Caco-2 (cell line): ENCODE measurements around the gene APLF. TPM values are rescaled to one million over a fixed set of nuclear protein-coding genes. Genes with fewer than 3 reads are reported as not detected.

Experiments used
- BruUV-seq: library from RNA; stranded (reverse); fragments of 400-500 nt; replicated peaks from 2 replicates; lab custom pipeline; 2021; lab: Mats Ljungman, UMichigan
- CTCF ChIA-PET: fragments of 300-600 bp; sonication (Branson Sonifier 250); formaldehyde crosslinking; loops from one replicate; lab custom pipeline; 2022; ENCODE audit warnings: antibody characterized with exemption; lab: Charles Lee
- POLR2A ChIA-PET: fragments of 300-600 bp; sonication (Branson Sonifier 250); formaldehyde crosslinking; loops from one replicate; lab custom pipeline; 2022; ENCODE audit warnings: antibody characterized with exemption; lab: Charles Lee
- DNase-seq, 2 experiments: peaks; one replicate each; pipeline versions ENCODE4 v3.0.0 to v3.0.0-alpha.2; 2020 to 2022
- H3K27me3 ChIP-seq: replicated peaks from 2 replicates; pipeline ENCODE4 v1.6.0; 2011; ENCODE audit warnings: low read length; ENCODE audit not compliant: control insufficient read depth, insufficient read depth
- H3K36me3 ChIP-seq: 2 replicates; pipeline ENCODE4 v1.5.1; 2011; ENCODE audit warnings: low read length; ENCODE audit not compliant: control insufficient read depth, insufficient read depth
- H3K4me1 ChIP-seq: fragments of 250-450 bp; sonication (Bioruptor Pico); 2 replicates; pipeline ENCODE4 v1.5.1; 2020; ENCODE audit warnings: mild to moderate bottlenecking
- H3K4me3 ChIP-seq: 2 replicates; pipeline ENCODE4 v1.5.1; 2011; ENCODE audit warnings: low read depth, mild to moderate bottlenecking, control low read depth, low read length
- H3K9me3 ChIP-seq: fragments of 250-450 bp; sonication (Bioruptor Pico); 2 replicates; pipeline ENCODE4 v1.5.1; 2020; ENCODE audit warnings: mild to moderate bottlenecking, moderate library complexity
- H3K27ac Mint-ChIP-seq: one replicate; pipeline ENCODE4 v1.8.0; 2022; ENCODE audit warnings: mixed read lengths; ENCODE audit not compliant: unreplicated experiment
- H3K27me3 Mint-ChIP-seq: one replicate; pipeline ENCODE4 v1.8.0; 2022; ENCODE audit warnings: mixed read lengths; ENCODE audit not compliant: insufficient read depth, unreplicated experiment
- H3K36me3 Mint-ChIP-seq: one replicate; pipeline ENCODE4 v1.8.0; 2022; ENCODE audit warnings: mild to moderate bottlenecking, mixed read lengths; ENCODE audit not compliant: insufficient read depth, unreplicated experiment
- H3K4me1 Mint-ChIP-seq: one replicate; pipeline ENCODE4 v1.8.0; 2022; ENCODE audit warnings: low read depth, mixed read lengths; ENCODE audit not compliant: unreplicated experiment
- H3K4me3 Mint-ChIP-seq: one replicate; pipeline ENCODE4 v1.8.0; 2022; ENCODE audit warnings: mild to moderate bottlenecking, moderate library complexity, mixed read lengths; ENCODE audit not compliant: unreplicated experiment
- H3K9me3 Mint-ChIP-seq: one replicate; pipeline ENCODE4 v1.8.0; 2022; ENCODE audit warnings: mixed read lengths; ENCODE audit not compliant: unreplicated experiment
- CTCF ChIP-seq, 2 experiments: fragments of 200-600 bp in 1 of 2; IDR thresholded peaks; 1 replicate in 1 of 2; 2 replicates in 1 of 2; pipeline versions ENCODE4 v1.5.1 to v1.8.0; 2011 to 2022; ENCODE audit warnings: antibody characterized with exemption in 1 of 2, control low read depth in 1 of 2, inconsistent platforms in 1 of 2, low read depth in 1 of 2, low read length in 1 of 2, mild to moderate bottlenecking in 1 of 2, moderate library complexity in 1 of 2; ENCODE audit not compliant: insufficient read depth in 1 of 2, severe bottlenecking in 1 of 2, unreplicated experiment in 1 of 2
- intact Hi-C: fragments of 100-400 bp; cut with micrococcal nuclease; formaldehyde crosslinking; loops from one replicate; pipeline ENCODE4 v1.10.0; 2022; ENCODE audit not compliant: unreplicated experiment
- total RNA-seq: library from RNA; stranded (reverse); gene quantifications from 2 replicates; pipeline ENCODE4 v1.2.3, GENCODE V29; 2022

APLF gene
- total RNA-seq, 1 experiment from 2014 or later = 3.9 TPM

GRCh38 chr2:68458981-68459380, 8.4 kb upstream of the APLF start:
- Mint-ChIP-seq H3K27ac (no peak overlapping the region), H3K4me1 (no peaks in the 10 kb centered on the region), H3K9me3 (no peaks in the 10 kb centered on the region), H3K4me3 (no peak overlapping the region), H3K36me3 (no peaks in the 10 kb centered on the region), H3K27me3 (no peaks in the 10 kb centered on the region)
- BruUV-seq = no TSS peak
- ChIA-PET CTCF (interaction anchor here (0.7 kb wide), 1 partner anchor 18 kb away, joined by 3 read pairs; no protein-coding TSS in a partner anchor), POLR2A (no interaction called here)
- no peak for DNase-seq
- Histone ChIP-seq H3K36me3 (no peaks in the 10 kb centered on the region), H3K9me3 (no peaks in the 10 kb centered on the region), H3K27me3 (no peaks in the 10 kb centered on the region), H3K4me1 (no peaks in the 10 kb centered on the region), H3K4me3 (no peak overlapping the region)
- intact Hi-C loops = no loop called here
- no peak for TF ChIP-seq CTCF (IDR thresholded peaks at IDR 0.05; ENCODE audit: insufficient read depth in 1 of 2, low read depth in 1 of 2, low read length in 1 of 2, severe bottlenecking in 1 of 2, unreplicated experiment in 1 of 2)

GRCh38 chr2:68463287-68463877, 4.0 kb upstream of the APLF start:
- Mint-ChIP-seq H3K4me1 (no peaks in the 10 kb centered on the region), H3K27me3 (no peaks in the 10 kb centered on the region), H3K4me3 (no peak overlapping the region), H3K27ac (no peak overlapping the region), H3K9me3 (no peaks in the 10 kb centered on the region), H3K36me3 (peaks cover 8% of the 10 kb centered on the region)
- intact Hi-C loops = loop anchor here (1.0 kb wide), 4 partner anchors 132 to 462 kb away; no protein-coding TSS in a partner anchor
- Histone ChIP-seq H3K4me3 (no peak overlapping the region), H3K27me3 (no peaks in the 10 kb centered on the region), H3K36me3 (no peaks in the 10 kb centered on the region), H3K4me1 (peaks cover 2% of the 10 kb centered on the region; the same call in 1 of the 2 replicates), H3K9me3 (no peaks in the 10 kb centered on the region)
- ChIA-PET CTCF (interaction anchor here (0.6 to 2.1 kb wide), 17 partner anchors 9 to 480 kb away, joined by 3 to 16 read pairs (median 3); partner anchors contain the start of gene PROKR1), POLR2A (no interaction called here)
- peak in 1 of 2 experiments; percentile 59 for DNase-seq
- TF ChIP-seq CTCF (IDR thresholded peaks at IDR 0.05; ENCODE audit: insufficient read depth in 1 of 2, low read depth in 1 of 2, low read length in 1 of 2, severe bottlenecking in 1 of 2, unreplicated experiment in 1 of 2) = peak; percentile 59 to 72
- BruUV-seq = no TSS peak

- no peak for TF ChIP-seq CTCF (IDR thresholded peaks at IDR 0.05; ENCODE audit: insufficient read depth in 1 of 2, low read depth in 1 of 2, low read length in 1 of 2, severe bottlenecking in 1 of 2, unreplicated experiment in 1 of 2)
- no peak overlapping the region for H3K4me3 ChIP-seq
Observed at GRCh38 chr2:68464651-68465050, 2.7 kb upstream of the APLF start.

More at GRCh38 chr2:68464651-68465050, 2.7 kb upstream of the APLF start:
- H3K27ac Mint-ChIP-seq = no peak overlapping the region
- peaks cover 5% of the 10 kb centered on the region for H3K4me1 Mint-ChIP-seq
- Histone ChIP-seq H3K9me3 (no peaks in the 10 kb centered on the region), H3K36me3 (no peaks in the 10 kb centered on the region), H3K4me1 (peaks cover 12% of the 10 kb centered on the region), H3K27me3 (no peaks in the 10 kb centered on the region)
- ChIA-PET POLR2A (no interaction called here), CTCF (interaction anchor here (2.0 to 2.1 kb wide), 2 partner anchors 181 to 245 kb away, joined by 13 to 16 read pairs; no protein-coding TSS in a partner anchor)
- BruUV-seq = no TSS peak
- H3K36me3 Mint-ChIP-seq = peaks cover 8% of the 10 kb centered on the region
- H3K9me3 Mint-ChIP-seq = no peaks in the 10 kb centered on the region
- no peak for DNase-seq
- H3K27me3 Mint-ChIP-seq = no peaks in the 10 kb centered on the region
- intact Hi-C loops = loop anchor here (5.0 kb wide), 1 partner anchor 443 kb away; no protein-coding TSS in a partner anchor
- H3K4me3 Mint-ChIP-seq = no peak overlapping the region
